PC-3 (cell line): ENCODE measurements around the gene ULBP3. TPM values are rescaled to one million over a fixed set of nuclear protein-coding genes. Genes with fewer than 3 reads are reported as not detected.

Experiments used
- ATAC-seq: fragments of 200-7000 bp; cut with Tn5 transposase; 2 replicates; pipeline ENCODE4 v1.9.1; 2020; ENCODE audit warnings: mild to moderate bottlenecking, moderate library complexity
- BruUV-seq: library from RNA; stranded (reverse); fragments of 400-500 nt; replicated peaks from 2 replicates; lab custom pipeline; 2021; lab: Mats Ljungman, UMichigan
- CTCF ChIA-PET: fragments of 300-600 bp; sonication (Branson Sonifier 250); formaldehyde crosslinking; loops from one replicate; lab custom pipeline; 2022; ENCODE audit warnings: antibody characterized with exemption; lab: Charles Lee
- POLR2A ChIA-PET: fragments of 300-600 bp; sonication (Branson Sonifier 250); formaldehyde crosslinking; loops from one replicate; lab custom pipeline; 2022; ENCODE audit warnings: antibody characterized with exemption; ENCODE audit not compliant: unreplicated experiment; lab: Charles Lee
- DNase-seq: peaks from one replicate; pipeline ENCODE4 v3.0.0-alpha.2; 2015
- H2AFZ ChIP-seq: fragments of 300-600 bp; sonication (generic); 2 replicates; pipeline ENCODE4 v1.6.0; 2016; ENCODE audit warnings: antibody characterized with exemption, low read length
- H3F3A ChIP-seq: fragments of 300-600 bp; sonication (generic); one replicate; pipeline ENCODE4 v1.6.0; 2017; ENCODE audit warnings: antibody characterized with exemption, low read length, control low read depth, mild to moderate bottlenecking; ENCODE audit not compliant: unreplicated experiment
- H3K27ac ChIP-seq: fragments of 300-600 bp; sonication (generic); 2 replicates; pipeline ENCODE4 v1.5.1; 2016; ENCODE audit warnings: mild to moderate bottlenecking, low read length
- H3K27me3 ChIP-seq: fragments of 300-600 bp; sonication (generic); 2 replicates; pipeline ENCODE4 v1.6.1; 2016; ENCODE audit warnings: low read length, mixed read lengths
- H3K36me3 ChIP-seq: fragments of 300-600 bp; sonication (generic); 2 replicates; pipeline ENCODE4 v1.6.1; 2016; ENCODE audit warnings: low read depth, mixed run types, low read length, mixed read lengths
- H3K4me1 ChIP-seq: fragments of 300-600 bp; sonication (generic); 2 replicates; pipeline ENCODE4 v1.5.1; 2016; ENCODE audit warnings: low read length; ENCODE audit not compliant: insufficient read depth
- H3K4me2 ChIP-seq: fragments of 300-600 bp; sonication (generic); 2 replicates; pipeline ENCODE4 v1.6.0; 2016; ENCODE audit warnings: low read length
- H3K4me3 ChIP-seq: fragments of 300-600 bp; sonication (generic); 2 replicates; pipeline ENCODE4 v1.5.1; 2016; ENCODE audit warnings: mild to moderate bottlenecking, low read length, mixed read lengths
- H3K79me2 ChIP-seq: fragments of 300-600 bp; sonication (generic); 2 replicates; pipeline ENCODE4 v1.6.1; 2017; ENCODE audit warnings: low read length, mixed read lengths
- H3K9ac ChIP-seq: fragments of 300-600 bp; sonication (generic); 2 replicates; pipeline ENCODE4 v1.6.0; 2016; ENCODE audit warnings: mild to moderate bottlenecking, low read length
- H3K9me2 ChIP-seq: fragments of 300-600 bp; sonication (generic); replicated peaks from 2 replicates; pipeline ENCODE4 v1.6.1; 2016; ENCODE audit warnings: mixed run types, low read length, mixed read lengths
- H3K9me3 ChIP-seq: fragments of 300-600 bp; sonication (generic); 2 replicates; pipeline ENCODE4 v1.6.1; 2016; ENCODE audit warnings: low read length, mixed read lengths
- H4K20me1 ChIP-seq: fragments of 300-600 bp; sonication (generic); 2 replicates; pipeline ENCODE4 v1.6.1; 2016; ENCODE audit warnings: low read length, mixed read lengths
- CTCF ChIP-seq: fragments of 300-600 bp; sonication (generic); conservative IDR thresholded peaks from 2 replicates; pipeline ENCODE4 v1.5.1; 2017; ENCODE audit warnings: antibody characterized with exemption, low read depth, mild to moderate bottlenecking, low read length
- EZH2 ChIP-seq: fragments of 300-600 bp; sonication (generic); IDR thresholded peaks from one replicate; pipeline ENCODE4 v1.6.1; 2017; ENCODE audit warnings: antibody characterized with exemption, mild to moderate bottlenecking, low read length; ENCODE audit not compliant: unreplicated experiment
- EZH2phosphoT487 ChIP-seq: fragments of 300-600 bp; sonication (generic); IDR thresholded peaks from 2 replicates; pipeline ENCODE4 v1.6.1; 2018; ENCODE audit warnings: mild to moderate bottlenecking, antibody characterized with exemption, low read length, borderline replicate concordance
- intact Hi-C: fragments of 100-400 bp; cut with micrococcal nuclease; formaldehyde crosslinking; loops from 2 replicates; pipeline ENCODE4 v1.9.0; 2023
- total RNA-seq: library from RNA; depleted of rRNA; stranded (reverse); fragments of >200 nt; gene quantifications from 2 replicates; pipeline ENCODE4 v1.2.3, GENCODE V29; 2014

Gene ULBP3
- total RNA-seq, 1 experiment from 2014 or later = 20.5 TPM

GRCh38 chr6:150044621-150045145, 24.2 kb downstream of the ULBP3 start:
- no peak for DNase-seq
- no peak for ATAC-seq
- Histone ChIP-seq H3K79me2 (no peaks in the 10 kb centered on the region), H3K4me2 (no peak overlapping the region), H3K36me3 (no peaks in the 10 kb centered on the region), H3K27ac (no peak overlapping the region), H3F3A (no peaks in the 10 kb centered on the region), H3K4me3 (no peak overlapping the region), H3K9me3 (no peaks in the 10 kb centered on the region), H2AFZ (no peak overlapping the region), H3K9ac (no peak overlapping the region), H3K4me1 (no peaks in the 10 kb centered on the region), H4K20me1 (no peaks in the 10 kb centered on the region), H3K9me2 (no peaks in the 10 kb centered on the region), H3K27me3 (no peaks in the 10 kb centered on the region)
- CTCF ChIA-PET = no interaction called here
- POLR2A ChIA-PET = no interaction called here
- TF ChIP-seq CTCF (no peak), EZH2 (no peak), EZH2phosphoT487 (no peak)
- BruUV-seq = no TSS peak
- intact Hi-C loops = no loop called here

DNA sequence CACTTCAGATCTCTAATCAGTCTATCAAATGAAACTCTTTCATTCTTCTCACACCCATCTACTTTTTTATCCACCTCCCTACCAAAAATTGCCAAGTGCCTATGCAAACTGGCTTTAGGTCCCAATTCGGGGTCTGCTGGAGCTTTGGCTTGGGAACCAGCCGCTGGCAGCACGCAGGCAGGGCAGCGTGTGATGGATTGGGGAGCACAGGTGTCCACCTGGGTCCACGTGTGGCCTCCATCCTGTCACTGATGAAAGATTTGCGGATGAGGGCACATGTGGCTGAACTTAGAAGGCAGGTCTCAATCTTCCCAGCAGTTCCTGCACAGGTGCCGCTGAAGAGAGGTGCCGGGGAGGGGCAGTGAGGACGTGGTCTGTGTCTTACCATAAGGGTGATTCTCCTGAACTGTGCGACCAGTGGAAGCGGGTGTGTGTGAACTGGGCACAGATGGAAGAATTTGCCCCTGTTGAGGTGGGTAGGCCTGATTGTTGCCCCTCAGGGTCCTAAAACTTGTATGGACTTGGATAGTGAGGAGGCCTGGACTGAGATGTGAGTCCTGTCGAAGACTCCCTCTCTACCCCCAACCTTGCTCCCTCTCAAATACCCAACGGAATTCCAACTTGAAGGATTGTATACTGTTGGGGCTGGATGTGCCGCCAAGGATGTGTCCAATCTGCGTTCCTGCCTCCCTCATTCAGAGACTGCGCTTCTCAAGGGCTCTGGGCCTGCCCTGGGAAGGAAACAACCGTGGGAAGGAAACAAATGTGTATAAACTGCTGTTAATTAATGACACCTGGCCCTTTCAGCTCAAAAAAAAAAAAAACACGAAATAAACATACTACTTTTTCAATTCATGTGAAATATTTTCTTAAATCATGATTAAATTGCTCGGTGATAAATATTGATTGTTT, 25.2 kb downstream of the ULBP3 start:
- intact Hi-C loops = no loop called here
- Histone ChIP-seq H2AFZ (no peak overlapping the region), H3K27me3 (no peaks in the 10 kb centered on the region), H3F3A (no peaks in the 10 kb centered on the region), H3K4me1 (no peaks in the 10 kb centered on the region), H3K4me3 (no peak overlapping the region), H3K79me2 (no peaks in the 10 kb centered on the region), H3K9ac (no peak overlapping the region), H3K9me3 (no peaks in the 10 kb centered on the region), H3K4me2 (no peak overlapping the region), H3K27ac (no peak overlapping the region), H3K36me3 (no peaks in the 10 kb centered on the region), H3K9me2 (no peaks in the 10 kb centered on the region), H4K20me1 (no peaks in the 10 kb centered on the region)
- POLR2A ChIA-PET = no interaction called here
- BruUV-seq = no TSS peak
- ATAC-seq (no peak), DNase-seq (no peak)
- CTCF ChIA-PET = no interaction called here
- TF ChIP-seq EZH2 (no peak), EZH2phosphoT487 (no peak), CTCF (no peak)

DNA sequence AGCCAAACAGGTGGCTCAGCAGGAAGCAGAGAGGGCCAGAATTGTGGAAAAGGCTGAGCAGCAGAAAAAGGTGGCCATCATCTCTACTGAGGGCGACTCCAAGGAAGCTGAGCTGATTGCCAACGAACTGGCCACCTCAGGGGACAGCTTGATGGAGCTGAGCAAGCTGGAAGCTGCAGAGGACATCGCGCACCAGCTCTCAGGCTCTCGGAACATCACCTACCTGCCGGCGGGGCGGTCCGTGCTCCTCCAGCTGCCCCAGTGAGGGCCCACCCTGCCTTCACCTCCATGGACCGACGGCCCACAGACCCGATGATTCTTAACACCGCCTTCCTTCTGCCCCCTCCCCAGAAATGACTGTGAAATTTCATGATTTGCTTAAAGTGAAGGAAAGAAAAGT, 25.8 kb downstream of the ULBP3 start:
- no peaks in the 10 kb centered on the region for H3K9me3 ChIP-seq
- ATAC-seq (no peak), DNase-seq (no peak)
- no peaks in the 10 kb centered on the region for H3K4me1 ChIP-seq
- no peaks in the 10 kb centered on the region for H3K36me3 ChIP-seq
- no peaks in the 10 kb centered on the region for H3K79me2 ChIP-seq
- CTCF ChIA-PET = no interaction called here
- POLR2A ChIA-PET = no interaction called here
- intact Hi-C loops = no loop called here
- TF ChIP-seq EZH2phosphoT487 = no peak
- TF ChIP-seq EZH2 = no peak
- no peak for TF ChIP-seq CTCF
- peaks cover 4% of the 10 kb centered on the region for H3K27me3 ChIP-seq
- no peak overlapping the region for H3K9ac ChIP-seq
- H2AFZ ChIP-seq = no peak overlapping the region
- H3K9me2 ChIP-seq = no peaks in the 10 kb centered on the region
- no TSS peak for BruUV-seq
- H3K4me2 ChIP-seq = no peak overlapping the region
- no peaks in the 10 kb centered on the region for H4K20me1 ChIP-seq
- no peak overlapping the region for H3K27ac ChIP-seq
- H3F3A ChIP-seq = no peaks in the 10 kb centered on the region
- H3K4me3 ChIP-seq = no peak overlapping the region
